Measurements from ENCODE around the gene CDH13.

- TF ChIP-seq CTCF (IDR thresholded peaks at IDR 0.05; ENCODE audit: poor library complexity, severe bottlenecking) (no peak), MXI1 (conservative IDR thresholded peaks at IDR 0.05; ENCODE audit: poor library complexity, severe bottlenecking) (no peak), TAF1 (IDR thresholded peaks at IDR 0.05; ENCODE audit: low read depth) (no peak), POLR2AphosphoS5 (IDR thresholded peaks at IDR 0.05) (no peak), EP300 (conservative IDR thresholded peaks at IDR 0.05; ENCODE audit: poor library complexity, severe bottlenecking) (no peak), EZH2 (IDR thresholded peaks at IDR 0.05; ENCODE audit: borderline replicate concordance, insufficient read depth, low read length, poor library complexity, severe bottlenecking) (no peak), RAD21 (conservative IDR thresholded peaks at IDR 0.05) (no peak)
Observed at GRCh38 chr16:83633286-83633685, 1006.5 kb downstream of the CDH13 start.

All from neural cell (in vitro differentiated cells).